WTC11 (cell line): ENCODE data around the gene SIAE. TPM values are rescaled to one million over a fixed set of nuclear protein-coding genes. Genes with fewer than 3 reads are reported as not detected.

Source experiments
- ATAC-seq: fragments of 200-7000 bp; cut with Tn5 transposase; 2 replicates; pipeline ENCODE4 v1.10.0; 2021; ENCODE audit warnings: mild to moderate bottlenecking, moderate library complexity
- CTCF ChIA-PET: fragments of 300-600 bp; sonication (Branson Sonifier 250); formaldehyde crosslinking; loops from one replicate; lab custom pipeline; 2021; ENCODE audit warnings: antibody characterized with exemption; lab: Charles Lee
- POLR2A ChIA-PET: fragments of 350-600 bp; sonication (Branson Sonifier 250); formaldehyde crosslinking; loops from one replicate; lab custom pipeline; 2021; ENCODE audit warnings: antibody characterized with exemption; lab: Charles Lee
- DNase-seq: peaks from one replicate; pipeline ENCODE4 v3.0.0; 2021; ENCODE audit warnings: low spot score
- H3K27ac Mint-ChIP-seq: 2 replicates; pipeline ENCODE4 v1.8.0; 2021; ENCODE audit warnings: mixed read lengths
- H3K27me3 Mint-ChIP-seq: 2 replicates; pipeline ENCODE4 v1.8.0; 2021; ENCODE audit warnings: low read depth, mild to moderate bottlenecking, moderate library complexity, mixed read lengths
- H3K36me3 Mint-ChIP-seq: 2 replicates; pipeline ENCODE4 v1.8.0; 2021; ENCODE audit warnings: mixed read lengths
- H3K4me1 Mint-ChIP-seq: 2 replicates; pipeline ENCODE4 v1.8.0; 2022; ENCODE audit warnings: mixed read lengths
- H3K4me3 Mint-ChIP-seq: 2 replicates; pipeline ENCODE4 v1.8.0; 2021; ENCODE audit warnings: mild to moderate bottlenecking, moderate library complexity, mixed read lengths
- H3K9me3 Mint-ChIP-seq: 2 replicates; pipeline ENCODE4 v1.8.0; 2021; ENCODE audit warnings: mixed read lengths
- HMGA2 ChIP-seq: fragments of 250-450 bp; sonication (Bioruptor Pico); IDR thresholded peaks from 2 replicates; pipeline ENCODE4 v1.4.0; 2021; ENCODE audit warnings: mild to moderate bottlenecking, moderate library complexity
- MXD4 ChIP-seq: fragments of 250-450 bp; sonication (Bioruptor Pico); IDR thresholded peaks from 2 replicates; pipeline ENCODE4 v1.8.0; 2021; ENCODE audit warnings: mild to moderate bottlenecking, moderate library complexity, borderline replicate concordance
- NFE2L1 ChIP-seq: sonication (generic); formaldehyde crosslinking; IDR thresholded peaks from 2 replicates; pipeline ENCODE4 v1.8.1; 2023; ENCODE audit warnings: missing genetic modification reagents
- OVOL2 ChIP-seq: fragments of 250-450 bp; sonication (Bioruptor Pico); IDR thresholded peaks from 2 replicates; pipeline ENCODE4 v1.9.0; 2021; ENCODE audit warnings: mild to moderate bottlenecking, borderline replicate concordance
- SMAD3 ChIP-seq: sonication (generic); formaldehyde crosslinking; IDR thresholded peaks from 2 replicates; pipeline ENCODE4 v1.8.0; 2022; ENCODE audit warnings: missing genetic modification reagents, mild to moderate bottlenecking, borderline replicate concordance
- total RNA-seq: library from RNA; stranded (reverse); gene quantifications from 3 replicates; pipeline ENCODE4 v1.2.3, GENCODE V29; 2021
- TF ChIP-seq, protein P1 (sequence below): sonication (generic); formaldehyde crosslinking; conservative IDR thresholded peaks from 2 replicates; pipeline ENCODE4 v1.8.1; 2023; ENCODE audit warnings: mild to moderate bottlenecking, low read depth, missing genetic modification reagents, moderate library complexity
- TF ChIP-seq, protein P2 (sequence below): fragments of 250-450 bp; sonication (Bioruptor Pico); conservative IDR thresholded peaks from 2 replicates; pipeline ENCODE4 v1.9.0; 2021; ENCODE audit warnings: mild to moderate bottlenecking
- TF ChIP-seq, protein P3 (sequence below): fragments of 250-450 bp; sonication (Bioruptor Pico); IDR thresholded peaks from 2 replicates; pipeline ENCODE4 v1.9.0; 2021; ENCODE audit warnings: mild to moderate bottlenecking, borderline replicate concordance
- TF ChIP-seq, protein P4 (sequence below): sonication (generic); formaldehyde crosslinking; IDR thresholded peaks from 2 replicates; pipeline ENCODE4 v1.8.0; 2022; ENCODE audit warnings: mild to moderate bottlenecking, missing genetic modification reagents

SIAE gene
- total RNA-seq, 1 experiment from 2014 or later: 4.9 TPM

DNA sequence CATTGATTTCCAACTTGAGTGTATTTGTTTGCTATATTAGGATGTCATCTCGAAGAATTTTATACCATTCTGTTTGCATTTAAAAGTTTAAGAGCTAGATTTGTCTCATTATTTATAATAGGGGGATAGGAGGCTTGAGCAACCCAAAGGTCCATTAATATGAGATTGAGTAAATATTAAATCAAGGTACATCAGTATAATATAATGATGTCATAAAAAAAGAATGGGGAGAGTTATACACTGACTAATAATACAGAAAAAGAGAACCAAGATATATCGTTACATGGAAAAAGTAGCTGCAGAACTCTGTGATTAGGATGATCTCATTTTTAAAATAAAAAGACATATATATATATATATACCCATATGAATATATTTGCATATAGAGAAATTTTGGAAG, 19.6 kb upstream of the SIAE start (continued):
- TF ChIP-seq, protein P1, sequence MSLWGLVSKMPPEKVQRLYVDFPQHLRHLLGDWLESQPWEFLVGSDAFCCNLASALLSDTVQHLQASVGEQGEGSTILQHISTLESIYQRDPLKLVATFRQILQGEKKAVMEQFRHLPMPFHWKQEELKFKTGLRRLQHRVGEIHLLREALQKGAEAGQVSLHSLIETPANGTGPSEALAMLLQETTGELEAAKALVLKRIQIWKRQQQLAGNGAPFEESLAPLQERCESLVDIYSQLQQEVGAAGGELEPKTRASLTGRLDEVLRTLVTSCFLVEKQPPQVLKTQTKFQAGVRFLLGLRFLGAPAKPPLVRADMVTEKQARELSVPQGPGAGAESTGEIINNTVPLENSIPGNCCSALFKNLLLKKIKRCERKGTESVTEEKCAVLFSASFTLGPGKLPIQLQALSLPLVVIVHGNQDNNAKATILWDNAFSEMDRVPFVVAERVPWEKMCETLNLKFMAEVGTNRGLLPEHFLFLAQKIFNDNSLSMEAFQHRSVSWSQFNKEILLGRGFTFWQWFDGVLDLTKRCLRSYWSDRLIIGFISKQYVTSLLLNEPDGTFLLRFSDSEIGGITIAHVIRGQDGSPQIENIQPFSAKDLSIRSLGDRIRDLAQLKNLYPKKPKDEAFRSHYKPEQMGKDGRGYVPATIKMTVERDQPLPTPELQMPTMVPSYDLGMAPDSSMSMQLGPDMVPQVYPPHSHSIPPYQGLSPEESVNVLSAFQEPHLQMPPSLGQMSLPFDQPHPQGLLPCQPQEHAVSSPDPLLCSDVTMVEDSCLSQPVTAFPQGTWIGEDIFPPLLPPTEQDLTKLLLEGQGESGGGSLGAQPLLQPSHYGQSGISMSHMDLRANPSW (CRISPR knock-in tag): no peak
- TF ChIP-seq MXD4 (CRISPR knock-in tag): no peak
- TF ChIP-seq OVOL2: no peak

DNA sequence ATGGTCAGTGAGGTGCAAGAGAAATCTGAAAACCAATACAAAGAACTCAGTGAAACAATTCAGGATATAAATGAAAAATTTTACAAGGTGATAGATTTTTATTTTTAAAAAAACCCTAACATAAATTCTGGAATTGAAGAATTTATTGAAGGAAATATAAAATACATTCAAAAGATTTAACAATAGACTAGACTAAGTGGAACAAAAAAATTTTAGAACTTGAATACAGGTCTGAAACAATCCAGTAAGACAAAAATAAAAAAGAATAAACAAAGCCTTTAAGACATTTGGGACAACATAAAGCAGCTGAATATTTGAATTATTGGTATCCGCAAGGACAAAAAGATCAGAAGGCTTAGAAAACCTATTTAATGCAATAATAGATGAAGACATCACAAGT, 8.9 kb upstream of the SIAE start:
- H3K36me3 Mint-ChIP-seq: peaks cover 16% of the 10 kb centered on the region
- DNase-seq (no peak), ATAC-seq (no peak)
- peaks cover 52% of the 10 kb centered on the region for H3K9me3 Mint-ChIP-seq
- H3K27ac Mint-ChIP-seq: no peak overlapping the region
- POLR2A ChIA-PET: no interaction called here
- CTCF ChIA-PET: no interaction called here
- H3K27me3 Mint-ChIP-seq: peaks cover 13% of the 10 kb centered on the region
- no peak overlapping the region for H3K4me3 Mint-ChIP-seq
- TF ChIP-seq SMAD3: no peak
- TF ChIP-seq, protein P2, sequence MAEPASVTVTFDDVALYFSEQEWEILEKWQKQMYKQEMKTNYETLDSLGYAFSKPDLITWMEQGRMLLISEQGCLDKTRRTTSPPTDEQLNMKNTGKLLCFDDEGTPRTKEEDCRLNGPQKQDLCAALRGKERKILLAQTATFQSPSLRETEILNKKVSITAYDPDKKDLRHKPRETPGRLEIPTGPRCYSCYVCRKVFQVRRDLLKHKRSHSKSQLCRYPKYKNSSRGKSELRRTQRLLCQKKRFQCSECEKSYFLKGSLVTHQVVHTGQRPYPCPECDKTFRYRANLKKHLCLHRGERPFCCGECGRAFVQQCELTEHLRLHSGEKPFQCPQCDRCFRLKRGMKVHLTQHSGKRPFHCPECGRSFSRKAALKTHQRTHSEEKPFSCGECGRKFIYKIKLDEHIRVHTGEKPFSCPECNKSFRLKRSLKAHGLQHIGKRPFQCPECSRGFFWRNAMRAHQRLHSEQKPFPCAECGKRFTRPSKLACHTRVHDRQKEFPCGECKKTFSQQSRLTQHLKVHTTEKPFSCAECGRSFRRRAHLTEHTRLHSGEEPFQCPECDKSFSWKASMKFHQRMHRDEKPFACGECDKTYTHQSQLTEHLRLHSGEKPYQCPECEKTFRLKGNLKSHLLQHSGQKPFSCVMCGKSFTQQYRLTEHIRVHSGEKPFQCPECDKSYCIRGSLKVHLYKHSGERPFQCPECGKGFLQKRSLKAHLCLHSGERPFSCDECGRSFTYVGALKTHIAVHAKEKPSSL: no peak
- TF ChIP-seq, protein P3, sequence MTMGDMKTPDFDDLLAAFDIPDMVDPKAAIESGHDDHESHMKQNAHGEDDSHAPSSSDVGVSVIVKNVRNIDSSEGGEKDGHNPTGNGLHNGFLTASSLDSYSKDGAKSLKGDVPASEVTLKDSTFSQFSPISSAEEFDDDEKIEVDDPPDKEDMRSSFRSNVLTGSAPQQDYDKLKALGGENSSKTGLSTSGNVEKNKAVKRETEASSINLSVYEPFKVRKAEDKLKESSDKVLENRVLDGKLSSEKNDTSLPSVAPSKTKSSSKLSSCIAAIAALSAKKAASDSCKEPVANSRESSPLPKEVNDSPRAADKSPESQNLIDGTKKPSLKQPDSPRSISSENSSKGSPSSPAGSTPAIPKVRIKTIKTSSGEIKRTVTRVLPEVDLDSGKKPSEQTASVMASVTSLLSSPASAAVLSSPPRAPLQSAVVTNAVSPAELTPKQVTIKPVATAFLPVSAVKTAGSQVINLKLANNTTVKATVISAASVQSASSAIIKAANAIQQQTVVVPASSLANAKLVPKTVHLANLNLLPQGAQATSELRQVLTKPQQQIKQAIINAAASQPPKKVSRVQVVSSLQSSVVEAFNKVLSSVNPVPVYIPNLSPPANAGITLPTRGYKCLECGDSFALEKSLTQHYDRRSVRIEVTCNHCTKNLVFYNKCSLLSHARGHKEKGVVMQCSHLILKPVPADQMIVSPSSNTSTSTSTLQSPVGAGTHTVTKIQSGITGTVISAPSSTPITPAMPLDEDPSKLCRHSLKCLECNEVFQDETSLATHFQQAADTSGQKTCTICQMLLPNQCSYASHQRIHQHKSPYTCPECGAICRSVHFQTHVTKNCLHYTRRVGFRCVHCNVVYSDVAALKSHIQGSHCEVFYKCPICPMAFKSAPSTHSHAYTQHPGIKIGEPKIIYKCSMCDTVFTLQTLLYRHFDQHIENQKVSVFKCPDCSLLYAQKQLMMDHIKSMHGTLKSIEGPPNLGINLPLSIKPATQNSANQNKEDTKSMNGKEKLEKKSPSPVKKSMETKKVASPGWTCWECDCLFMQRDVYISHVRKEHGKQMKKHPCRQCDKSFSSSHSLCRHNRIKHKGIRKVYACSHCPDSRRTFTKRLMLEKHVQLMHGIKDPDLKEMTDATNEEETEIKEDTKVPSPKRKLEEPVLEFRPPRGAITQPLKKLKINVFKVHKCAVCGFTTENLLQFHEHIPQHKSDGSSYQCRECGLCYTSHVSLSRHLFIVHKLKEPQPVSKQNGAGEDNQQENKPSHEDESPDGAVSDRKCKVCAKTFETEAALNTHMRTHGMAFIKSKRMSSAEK (CRISPR knock-in tag): no peak
- no peaks in the 10 kb centered on the region for H3K4me1 Mint-ChIP-seq

DNA sequence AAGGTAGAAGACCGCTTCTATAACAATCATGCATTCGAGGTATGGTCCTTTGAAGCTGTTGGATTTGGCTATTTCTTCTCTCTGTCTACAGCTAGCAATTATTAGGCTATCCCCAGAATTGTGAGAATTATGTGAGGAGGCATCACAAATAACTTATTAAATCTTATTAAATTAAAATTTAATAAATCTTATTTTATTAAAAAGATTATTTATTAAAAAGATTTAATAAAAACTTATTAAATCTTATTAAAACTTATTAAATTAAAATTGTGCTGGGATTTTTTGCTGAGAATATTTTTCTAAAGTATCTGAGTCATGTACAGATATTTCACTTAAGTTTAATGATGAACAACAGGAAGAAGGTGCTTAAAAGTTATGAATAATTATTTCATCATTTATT, 7.9 kb upstream of the SIAE start:
- TF ChIP-seq NFE2L1 (no peak), HMGA2 (CRISPR knock-in tag) (peak; percentile 98)
- Mint-ChIP-seq H3K4me1 (no peaks in the 10 kb centered on the region), H3K27me3 (peaks cover 13% of the 10 kb centered on the region), H3K4me3 (no peak overlapping the region), H3K9me3 (peaks cover 42% of the 10 kb centered on the region), H3K36me3 (peaks cover 16% of the 10 kb centered on the region), H3K27ac (no peak overlapping the region)
- ChIA-PET CTCF (no interaction called here), POLR2A (no interaction called here)
- no peak for ATAC-seq
- DNase-seq: no peak

DNA sequence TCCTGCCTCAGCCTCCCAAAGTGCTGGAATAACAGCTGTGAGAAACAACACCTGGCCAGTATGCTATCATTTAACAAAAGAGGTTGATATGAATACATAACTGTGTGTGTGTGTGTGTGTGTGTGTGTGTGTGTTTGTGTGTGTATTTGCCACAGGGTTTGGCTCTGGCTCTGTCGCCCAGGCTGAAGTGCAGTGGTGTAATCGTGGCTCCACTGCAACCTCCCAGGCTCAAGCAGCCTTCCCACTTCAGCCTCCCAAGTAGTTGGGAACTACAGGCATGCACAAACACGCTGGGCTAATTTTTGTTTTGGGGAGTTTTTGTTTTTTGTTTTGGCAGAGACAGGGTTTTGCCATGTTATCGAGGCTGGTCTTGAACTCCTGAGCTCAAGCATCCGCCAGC, 4.9 kb upstream of the SIAE start:
- Mint-ChIP-seq H3K4me1 (0 out of 2 replicates have a peak, but pooled peaks cover 2% of the 10 kb centered on the region), H3K9me3 (peaks cover 15% of the 10 kb centered on the region), H3K4me3 (no peak overlapping the region), H3K27me3 (peaks cover 25% of the 10 kb centered on the region), H3K36me3 (peaks cover 9% of the 10 kb centered on the region), H3K27ac (no peak overlapping the region)
- CTCF ChIA-PET: no interaction called here
- TF ChIP-seq, protein P4, sequence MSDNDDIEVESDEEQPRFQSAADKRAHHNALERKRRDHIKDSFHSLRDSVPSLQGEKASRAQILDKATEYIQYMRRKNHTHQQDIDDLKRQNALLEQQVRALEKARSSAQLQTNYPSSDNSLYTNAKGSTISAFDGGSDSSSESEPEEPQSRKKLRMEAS (CRISPR knock-in tag): no peak
- ATAC-seq (no peak), DNase-seq (no peak)
- POLR2A ChIA-PET: no interaction called here
